GM23338 (cell line): Measurements from ENCODE around the gene RALGPS1. TPM values are rescaled to one million over a fixed set of nuclear protein-coding genes. Genes with fewer than 3 reads are reported as not detected.
A peak's percentile ranks its signal among the peaks of the same experiment; 100 is the strongest.

Experiments used
- ATAC-seq: fragments of 200-7000 bp; cut with Tn5 transposase; 3 replicates; pipeline ENCODE4 v1.9.1; 2020
- DNase-seq: peaks from one replicate; pipeline ENCODE4 v3.0.0-alpha.2; 2015; ENCODE audit warnings: low spot score
- H2AFZ ChIP-seq: fragments of 200-600 bp; sonication (generic); 2 replicates; pipeline ENCODE4 v1.8.0; 2016; ENCODE audit warnings: antibody characterized with exemption, mild to moderate bottlenecking, moderate library complexity
- H3F3A ChIP-seq: fragments of 200-600 bp; sonication (generic); replicated peaks from 2 replicates; pipeline ENCODE4 v1.8.0; 2017; ENCODE audit warnings: antibody characterized with exemption, mixed run types, low read depth
- H3K27ac ChIP-seq: fragments of 200-600 bp; sonication (generic); 2 replicates; pipeline ENCODE4 v1.6.1; 2016; ENCODE audit warnings: low read depth
- H3K27me3 ChIP-seq: fragments of 200-600 bp; sonication (generic); 2 replicates; pipeline ENCODE4 v1.8.0; 2016; ENCODE audit warnings: mild to moderate bottlenecking, mixed run types, moderate library complexity; ENCODE audit not compliant: insufficient read depth
- H3K36me3 ChIP-seq: fragments of 200-600 bp; sonication (generic); 2 replicates; pipeline ENCODE4 v1.8.0; 2016; ENCODE audit warnings: mild to moderate bottlenecking; ENCODE audit not compliant: insufficient read depth
- H3K4me1 ChIP-seq: fragments of 200-600 bp; sonication (generic); 2 replicates; pipeline ENCODE4 v1.8.0; 2016; ENCODE audit warnings: mild to moderate bottlenecking, moderate library complexity; ENCODE audit not compliant: insufficient read depth
- H3K4me2 ChIP-seq: fragments of 200-600 bp; sonication (generic); 2 replicates; pipeline ENCODE4 v1.7.1; 2017; ENCODE audit warnings: mixed run types
- H3K4me3 ChIP-seq: fragments of 200-600 bp; sonication (generic); 2 replicates; pipeline ENCODE4 v1.6.1; 2016; ENCODE audit warnings: mixed run types
- H3K79me2 ChIP-seq: fragments of 200-600 bp; sonication (generic); replicated peaks from 2 replicates; pipeline ENCODE4 v1.8.0; 2017; ENCODE audit warnings: mild to moderate bottlenecking; ENCODE audit not compliant: insufficient read depth
- H3K9me2 ChIP-seq: fragments of 200-600 bp; sonication (generic); 2 replicates; pipeline ENCODE4 v1.8.0; 2017; ENCODE audit not compliant: insufficient read depth
- H4K20me1 ChIP-seq: fragments of 200-600 bp; sonication (generic); replicated peaks from 2 replicates; pipeline ENCODE4 v1.8.0; 2017; ENCODE audit warnings: mild to moderate bottlenecking; ENCODE audit not compliant: insufficient read depth
- H3K27ac Mint-ChIP-seq: 2 replicates; pipeline ENCODE4 v1.8.0; 2020; ENCODE audit warnings: inconsistent platforms, mild to moderate bottlenecking, moderate library complexity, mixed read lengths
- H3K27me3 Mint-ChIP-seq: 3 replicates; pipeline ENCODE4 v1.8.0; 2022; ENCODE audit warnings: low read depth, mild to moderate bottlenecking, moderate library complexity, mixed read lengths, inconsistent platforms; ENCODE audit not compliant: insufficient read depth, poor library complexity
- H3K36me3 Mint-ChIP-seq: 3 replicates; pipeline ENCODE4 v1.8.0; 2021; ENCODE audit warnings: low read depth, mild to moderate bottlenecking, inconsistent platforms, moderate library complexity, mixed read lengths
- H3K4me1 Mint-ChIP-seq: 3 replicates; pipeline ENCODE4 v1.8.0; 2020; ENCODE audit warnings: mild to moderate bottlenecking, inconsistent platforms, mixed read lengths
- H3K4me3 Mint-ChIP-seq: 3 replicates; pipeline ENCODE4 v1.8.0; 2021; ENCODE audit warnings: moderate library complexity, mild to moderate bottlenecking, inconsistent platforms, mixed read lengths
- H3K9me3 Mint-ChIP-seq: 3 replicates; pipeline ENCODE4 v1.8.0; 2020; ENCODE audit warnings: moderate library complexity, mild to moderate bottlenecking, inconsistent platforms, mixed read lengths
- CREB1 ChIP-seq: fragments of 250-450 bp; sonication (Bioruptor Pico); IDR thresholded peaks from 2 replicates; pipeline ENCODE4 v1.5.0; 2020; ENCODE audit warnings: low read depth, mild to moderate bottlenecking, moderate library complexity
- EZH2 ChIP-seq: fragments of 200-600 bp; sonication (generic); IDR thresholded peaks from one replicate; pipeline ENCODE4 v1.8.0; 2017; ENCODE audit warnings: antibody characterized with exemption, mild to moderate bottlenecking, low read depth; ENCODE audit not compliant: unreplicated experiment
- JUNB ChIP-seq: IDR thresholded peaks from one replicate; pipeline ENCODE4 v1.6.1; 2016; ENCODE audit warnings: antibody characterized with exemption; ENCODE audit not compliant: unreplicated experiment
- NANOG ChIP-seq: IDR thresholded peaks from 2 replicates; pipeline ENCODE4 v1.6.1; 2016; ENCODE audit warnings: antibody characterized with exemption, borderline replicate concordance
- POLR2AphosphoS5 ChIP-seq: IDR thresholded peaks from 2 replicates; pipeline ENCODE4 v1.6.1; 2016; ENCODE audit warnings: antibody characterized with exemption, low read depth
- REST ChIP-seq: IDR thresholded peaks from one replicate; pipeline ENCODE4 v1.6.1; 2018; ENCODE audit warnings: antibody characterized with exemption; ENCODE audit not compliant: unreplicated experiment
- STAT1 ChIP-seq: IDR thresholded peaks from one replicate; pipeline ENCODE4 v1.6.1; 2016; ENCODE audit warnings: antibody characterized with exemption; ENCODE audit not compliant: unreplicated experiment
- ZNF114 ChIP-seq: fragments of 250-450 bp; sonication (Bioruptor Pico); IDR thresholded peaks from 2 replicates; pipeline ENCODE4 v1.5.0; 2020; ENCODE audit warnings: mild to moderate bottlenecking, moderate library complexity
- ZNF331 ChIP-seq: fragments of 250-450 bp; sonication (Bioruptor Pico); IDR thresholded peaks from 2 replicates; pipeline ENCODE4 v1.5.0; 2020; ENCODE audit warnings: low read depth, mild to moderate bottlenecking, moderate library complexity
- ZNF462 ChIP-seq: fragments of 250-450 bp; sonication (Bioruptor Pico); IDR thresholded peaks from 2 replicates; pipeline ENCODE4 v1.5.0; 2020; ENCODE audit warnings: mild to moderate bottlenecking, moderate library complexity
- polyA plus RNA-seq: library from polyadenylated mRNA; unstranded; fragments of >200 nt; fragmentation: Nextera tagmentation; extraction: Ambion mirVana; gene quantifications from 2 replicates; pipeline ENCODE4 v1.2.1, GENCODE V29; 2016
- total RNA-seq: library from RNA; depleted of rRNA; stranded (reverse); fragments of >200 nt; shearing (Covaris generic); gene quantifications from 2 replicates; pipeline ENCODE4 v1.2.3, GENCODE V29; 2014
- TF ChIP-seq, protein P1 (sequence below): IDR thresholded peaks from 2 replicates; pipeline ENCODE4 v1.6.1; 2016; ENCODE audit warnings: antibody characterized with exemption

Gene RALGPS1
- total and polyA plus RNA-seq, 2 experiments from 2014 or later, result 18.2 to 57.1 TPM

DNA sequence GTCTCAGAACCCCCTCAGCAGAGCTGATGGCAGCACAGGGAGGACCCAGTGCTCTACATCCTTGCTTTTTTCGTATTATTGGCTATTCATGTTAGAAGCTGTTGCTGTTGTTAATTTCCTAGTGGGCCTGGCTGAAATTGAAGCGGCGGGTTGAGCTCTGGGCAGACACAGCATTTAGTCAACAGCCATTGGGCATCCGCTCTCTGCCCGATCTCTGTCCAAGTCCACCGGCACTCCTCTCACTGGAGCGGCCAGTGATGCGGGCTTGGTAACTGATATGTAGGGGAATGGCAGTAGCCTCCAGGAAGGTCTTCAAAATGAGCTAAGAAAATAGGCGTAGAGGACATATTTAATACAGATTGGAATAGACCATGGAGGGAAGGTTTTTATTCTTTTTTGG lies 348.7 kb downstream of the RALGPS1 start:
- Histone ChIP-seq H3K27ac (no peak overlapping the region), H3K4me2 (no peak overlapping the region), H3K79me2 (no peaks in the 10 kb centered on the region), H3K4me3 (no peak overlapping the region), H3K27me3 (no peaks in the 10 kb centered on the region), H3K36me3 (0 out of 2 replicates have a peak, but pooled peaks cover 1% of the 10 kb centered on the region), H4K20me1 (no peaks in the 10 kb centered on the region), H2AFZ (no peak overlapping the region), H3K4me1 (0 out of 2 replicates have a peak, but pooled peaks cover 11% of the 10 kb centered on the region), H3K9me2 (no peaks in the 10 kb centered on the region), H3F3A (no peaks in the 10 kb centered on the region)
- no peaks in the 10 kb centered on the region for H3K9me3 Mint-ChIP-seq
- DNase-seq, result no peak
- peaks cover 4% of the 10 kb centered on the region for H3K27me3 Mint-ChIP-seq
- no peak for ATAC-seq
- TF ChIP-seq CREB1 (no peak), EZH2 (no peak), ZNF331 (CRISPR knock-in tag) (no peak)
- peaks cover 23% of the 10 kb centered on the region for H3K4me1 Mint-ChIP-seq
- H3K27ac Mint-ChIP-seq, result peak overlapping the region; percentile 2; the same call in 1 of the 2 replicates
- peaks cover 7% of the 10 kb centered on the region; the same call in 2 of the 3 replicates for H3K36me3 Mint-ChIP-seq
- no peak overlapping the region for H3K4me3 Mint-ChIP-seq

GRCh38 chr9:127263664-127264063 lies 349.1 kb downstream of the RALGPS1 start:
- H3K9me2 ChIP-seq, result no peaks in the 10 kb centered on the region
- H3F3A ChIP-seq, result no peaks in the 10 kb centered on the region
- Mint-ChIP-seq H3K36me3 (peaks cover 10% of the 10 kb centered on the region; the same call in 2 of the 3 replicates), H3K9me3 (no peaks in the 10 kb centered on the region), H3K27ac (no peak overlapping the region), H3K4me1 (peaks cover 23% of the 10 kb centered on the region), H3K4me3 (no peak overlapping the region), H3K27me3 (peaks cover 4% of the 10 kb centered on the region)
- no peaks in the 10 kb centered on the region for H3K36me3 ChIP-seq
- H3K4me2 ChIP-seq, result no peak overlapping the region
- DNase-seq (no peak), ATAC-seq (no peak)
- no peaks in the 10 kb centered on the region for H3K27me3 ChIP-seq
- H3K4me1 ChIP-seq, result 0 out of 2 replicates have a peak, but pooled peaks cover 11% of the 10 kb centered on the region
- no peak overlapping the region for H3K27ac ChIP-seq
- H2AFZ ChIP-seq, result no peak overlapping the region
- H3K4me3 ChIP-seq, result no peak overlapping the region
- no peaks in the 10 kb centered on the region for H4K20me1 ChIP-seq
- H3K79me2 ChIP-seq, result no peaks in the 10 kb centered on the region
- TF ChIP-seq ZNF331 (CRISPR knock-in tag) (no peak), POLR2AphosphoS5 (no peak), ZNF462 (CRISPR knock-in tag) (no peak), STAT1 (no peak), JUNB (no peak), ZNF114 (CRISPR knock-in tag) (no peak), CREB1 (no peak), NANOG (no peak), REST (no peak)
- TF ChIP-seq, protein P1, sequence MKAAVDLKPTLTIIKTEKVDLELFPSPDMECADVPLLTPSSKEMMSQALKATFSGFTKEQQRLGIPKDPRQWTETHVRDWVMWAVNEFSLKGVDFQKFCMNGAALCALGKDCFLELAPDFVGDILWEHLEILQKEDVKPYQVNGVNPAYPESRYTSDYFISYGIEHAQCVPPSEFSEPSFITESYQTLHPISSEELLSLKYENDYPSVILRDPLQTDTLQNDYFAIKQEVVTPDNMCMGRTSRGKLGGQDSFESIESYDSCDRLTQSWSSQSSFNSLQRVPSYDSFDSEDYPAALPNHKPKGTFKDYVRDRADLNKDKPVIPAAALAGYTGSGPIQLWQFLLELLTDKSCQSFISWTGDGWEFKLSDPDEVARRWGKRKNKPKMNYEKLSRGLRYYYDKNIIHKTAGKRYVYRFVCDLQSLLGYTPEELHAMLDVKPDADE, result no peak
